Activated CD4-positive, alpha-beta T cell treated with anti-CD3 and anti-CD28 coated beads, Interleukin-2, amount 10 ng/mL, durations not matched to agents 7 days and 5 days (primary cell): ENCODE data around the gene CENPL. TPM values are rescaled to one million over a fixed set of nuclear protein-coding genes. Genes with fewer than 3 reads are reported as not detected.
"Not testable (repeated sequence)": the region's sequence is repeated elsewhere in the genome, so short reads cannot be mapped to it uniquely, and the experiment has no call there.

ENCODE experiments used
- CTCF ChIA-PET: fragments of 350-600 bp; sonication (Branson Sonifier 250); formaldehyde crosslinking; loops from one replicate; lab custom pipeline; 2021; ENCODE audit warnings: antibody characterized with exemption; lab: Charles Lee
- POLR2A ChIA-PET: fragments of 350-600 bp; sonication (Branson Sonifier 250); formaldehyde crosslinking; loops from one replicate; lab custom pipeline; 2021; ENCODE audit warnings: antibody characterized with exemption; lab: Charles Lee
- DNase-seq: peaks from one replicate; pipeline ENCODE4 v3.0.0-alpha.2; 2020
- H3K27ac Mint-ChIP-seq: one replicate; pipeline ENCODE4 v1.8.0; 2021; ENCODE audit warnings: mild to moderate bottlenecking, moderate library complexity, mixed read lengths
- H3K27me3 Mint-ChIP-seq: one replicate; pipeline ENCODE4 v1.8.0; 2021; ENCODE audit warnings: mixed read lengths
- H3K36me3 Mint-ChIP-seq: one replicate; pipeline ENCODE4 v1.8.0; 2021; ENCODE audit warnings: low read depth, mixed read lengths
- H3K4me1 Mint-ChIP-seq: one replicate; pipeline ENCODE4 v1.8.0; 2021; ENCODE audit warnings: mixed read lengths
- H3K4me3 Mint-ChIP-seq: one replicate; pipeline ENCODE4 v1.8.0; 2021; ENCODE audit warnings: mild to moderate bottlenecking, moderate library complexity, mixed read lengths
- H3K9me3 Mint-ChIP-seq: one replicate; pipeline ENCODE4 v1.8.0; 2021; ENCODE audit warnings: mixed read lengths
- total RNA-seq, 2 experiments: library from RNA; stranded (reverse); gene quantifications; one replicate each; pipeline ENCODE4 v1.2.3, GENCODE V29; 2021

The CENPL gene
- total RNA-seq, 2 experiments from 2014 or later, result 35.5 to 39.7 TPM

DNA sequence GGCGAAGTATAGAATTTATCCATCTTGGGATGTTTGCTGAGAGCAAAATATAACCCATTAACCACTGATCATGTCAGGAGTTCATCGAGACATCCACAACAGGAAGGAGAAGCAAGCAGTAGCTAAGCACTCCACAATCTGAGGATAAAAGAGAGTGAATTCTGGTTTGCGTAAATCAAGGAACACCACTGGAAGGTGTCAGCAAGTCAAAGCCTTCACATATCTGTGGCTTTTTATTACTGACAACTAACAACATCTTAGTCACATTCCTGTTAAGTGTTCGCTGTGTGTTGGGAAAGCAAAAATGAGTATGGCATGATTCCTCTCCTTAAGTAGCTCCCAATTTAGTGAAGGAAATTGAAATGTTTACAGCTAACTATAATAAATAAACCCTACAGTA is 44.7 kb downstream of the CENPL start:
- ChIA-PET POLR2A (no interaction called here), CTCF (interaction anchor here (1.2 kb wide), 1 partner anchor 12 kb away, joined by 3 read pairs; no protein-coding TSS in a partner anchor)
- DNase-seq, result no peak
- Mint-ChIP-seq H3K27me3 (no peaks in the 10 kb centered on the region), H3K9me3 (no peaks in the 10 kb centered on the region), H3K4me1 (peaks cover 2% of the 10 kb centered on the region), H3K27ac (peak overlapping the region; percentile 51), H3K36me3 (peaks cover 57% of the 10 kb centered on the region), H3K4me3 (no peak overlapping the region)

DNA sequence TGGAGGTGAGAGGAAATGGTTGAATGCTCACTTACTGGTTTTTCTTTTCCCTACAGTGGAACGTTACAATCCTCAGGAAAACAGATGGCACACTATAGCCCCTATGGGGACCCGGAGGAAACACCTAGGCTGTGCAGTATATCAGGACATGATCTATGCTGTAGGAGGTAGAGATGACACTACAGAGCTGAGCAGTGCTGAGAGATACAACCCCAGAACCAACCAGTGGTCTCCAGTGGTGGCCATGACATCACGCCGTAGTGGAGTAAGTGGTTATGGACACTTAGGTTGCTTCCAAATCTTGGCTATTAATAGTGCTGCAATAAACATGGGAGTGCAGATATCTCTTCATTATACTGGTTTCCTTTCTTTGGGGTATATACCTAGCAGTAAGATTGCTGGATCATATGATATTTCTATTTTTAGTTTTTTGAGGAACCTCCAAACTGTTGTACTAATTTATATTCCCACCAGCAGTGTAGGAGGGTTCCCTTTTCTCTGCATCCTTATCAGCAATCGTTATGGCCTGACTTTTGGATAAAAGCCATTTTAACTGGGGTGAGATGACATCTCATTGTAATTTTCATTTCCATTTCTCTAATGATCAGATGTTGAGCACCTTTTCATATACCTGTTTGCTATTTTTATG is 49.0 kb downstream of the CENPL start:
- Mint-ChIP-seq H3K4me3 (no peak overlapping the region), H3K4me1 (peaks cover 2% of the 10 kb centered on the region), H3K27ac (no peak overlapping the region), H3K36me3 (peaks cover 36% of the 10 kb centered on the region), H3K9me3 (no peaks in the 10 kb centered on the region), H3K27me3 (no peaks in the 10 kb centered on the region)
- CTCF ChIA-PET, result no interaction called here
- no peak for DNase-seq
- POLR2A ChIA-PET, result no interaction called here

GRCh38 chr1:173771560-173771959 is 53.1 kb downstream of the CENPL start:
- peaks cover 6% of the 10 kb centered on the region for H3K4me1 Mint-ChIP-seq

DNA sequence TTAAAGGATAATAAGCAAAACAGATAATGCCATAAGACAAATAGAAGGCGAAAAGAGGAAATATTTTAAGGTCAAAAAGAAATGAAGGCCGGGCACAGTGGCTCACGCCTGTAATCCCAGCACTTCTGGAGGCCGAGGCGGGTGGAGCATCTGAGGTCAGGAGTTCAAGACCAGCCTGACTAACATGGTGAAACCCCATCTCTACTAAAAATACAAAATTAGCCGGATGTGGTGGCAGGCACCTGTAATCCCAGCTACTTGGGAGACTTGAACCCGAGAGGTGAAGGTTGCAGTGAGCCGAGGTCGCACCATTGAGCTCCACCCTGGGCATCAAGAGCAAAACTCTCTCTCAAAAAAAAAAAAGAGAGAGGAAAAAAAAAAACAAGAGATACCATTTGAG is 54.4 kb downstream of the CENPL start:
- POLR2A ChIA-PET, H3K27me3 Mint-ChIP-seq, H3K4me3 Mint-ChIP-seq, H3K27ac Mint-ChIP-seq, H3K4me1 Mint-ChIP-seq, DNase-seq, H3K9me3 Mint-ChIP-seq: not testable (repeated sequence)
- CTCF ChIA-PET, result interaction anchor here (0.7 kb wide), 1 partner anchor 869 kb away, joined by 5 read pairs; no protein-coding TSS in a partner anchor
- H3K36me3 Mint-ChIP-seq, result peaks cover 24% of the 10 kb centered on the region

More at GRCh38 chr1:173771560-173771959, 53.1 kb downstream of the CENPL start:
- no peak for DNase-seq
- Mint-ChIP-seq H3K27me3 (no peaks in the 10 kb centered on the region), H3K9me3 (no peaks in the 10 kb centered on the region), H3K36me3 (peaks cover 29% of the 10 kb centered on the region), H3K27ac (no peak overlapping the region), H3K4me3 (no peak overlapping the region)
- POLR2A ChIA-PET, result no interaction called here
- CTCF ChIA-PET, result interaction anchor here (1.0 kb wide), 1 partner anchor 27 kb away, joined by 3 read pairs; no protein-coding TSS in a partner anchor

DNA sequence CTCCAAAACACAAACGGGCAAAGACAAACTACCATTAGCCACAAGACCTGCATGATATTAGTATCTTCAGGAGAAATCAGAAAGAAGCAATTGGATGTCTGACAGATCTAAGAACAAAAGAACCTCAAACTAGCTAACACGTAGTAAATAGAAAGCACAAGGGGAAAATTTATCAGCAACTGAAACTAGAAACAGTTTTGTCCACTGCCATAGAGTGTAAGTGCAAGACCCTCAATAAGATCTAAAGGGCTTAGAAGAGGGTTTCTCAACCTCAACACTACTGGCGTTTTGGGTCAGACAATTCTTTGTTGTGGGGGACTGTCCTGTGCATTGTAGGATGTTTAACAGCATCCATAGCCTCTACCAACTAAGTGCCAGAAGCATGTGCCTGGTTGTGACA is 55.9 kb downstream of the CENPL start:
- ChIA-PET POLR2A (no interaction called here), CTCF (no interaction called here)
- no peak overlapping the region for H3K27ac Mint-ChIP-seq
- no peak for DNase-seq
- no peaks in the 10 kb centered on the region for H3K27me3 Mint-ChIP-seq
- H3K36me3 Mint-ChIP-seq, result peaks cover 29% of the 10 kb centered on the region
- H3K9me3 Mint-ChIP-seq, result peaks cover 8% of the 10 kb centered on the region
- no peak overlapping the region for H3K4me3 Mint-ChIP-seq
- peaks cover 6% of the 10 kb centered on the region for H3K4me1 Mint-ChIP-seq

DNA sequence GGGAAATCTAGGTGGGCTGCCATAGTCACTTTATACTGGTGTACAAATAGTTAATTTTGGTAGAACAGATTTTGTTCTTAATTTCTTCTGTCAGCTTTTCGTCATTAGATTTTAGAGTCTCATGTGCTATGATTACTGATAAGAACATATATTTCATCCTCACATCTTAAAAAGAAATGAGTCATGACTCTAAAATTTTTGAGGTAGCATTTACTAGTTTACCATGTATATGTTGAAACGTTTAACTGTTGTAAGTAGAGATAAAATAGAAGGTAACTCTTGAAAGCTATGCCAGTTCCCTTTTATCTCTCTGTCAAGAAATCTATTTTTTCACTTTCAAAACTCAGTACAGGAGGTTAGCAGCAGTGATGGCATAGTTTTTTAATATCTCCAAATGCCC is 56.5 kb downstream of the CENPL start:
- no peak for DNase-seq
- no peak overlapping the region for H3K27ac Mint-ChIP-seq
- no peak overlapping the region for H3K4me3 Mint-ChIP-seq
- peaks cover 34% of the 10 kb centered on the region for H3K36me3 Mint-ChIP-seq
- H3K27me3 Mint-ChIP-seq, result no peaks in the 10 kb centered on the region
- ChIA-PET CTCF (no interaction called here), POLR2A (no interaction called here)
- peaks cover 11% of the 10 kb centered on the region for H3K9me3 Mint-ChIP-seq
- peaks cover 6% of the 10 kb centered on the region for H3K4me1 Mint-ChIP-seq

GRCh38 chr1:173764331-173764730 is 60.4 kb downstream of the CENPL start:
- H3K27ac Mint-ChIP-seq, CTCF ChIA-PET, H3K27me3 Mint-ChIP-seq, POLR2A ChIA-PET, H3K4me3 Mint-ChIP-seq, DNase-seq: not testable (repeated sequence)
- peaks cover 66% of the 10 kb centered on the region for H3K36me3 Mint-ChIP-seq
- H3K9me3 Mint-ChIP-seq, result peaks cover 33% of the 10 kb centered on the region
- H3K4me1 Mint-ChIP-seq, result peaks cover 20% of the 10 kb centered on the region

GRCh38 chr1:173758980-173759379 is 65.7 kb downstream of the CENPL start:
- no peak overlapping the region for H3K27ac Mint-ChIP-seq
- H3K4me1 Mint-ChIP-seq, result peaks cover 17% of the 10 kb centered on the region
- peaks cover 82% of the 10 kb centered on the region for H3K36me3 Mint-ChIP-seq
- ChIA-PET CTCF (interaction anchor here (1.0 kb wide), 1 partner anchor 10 kb away, joined by 3 read pairs; no protein-coding TSS in a partner anchor), POLR2A (no interaction called here)
- no peaks in the 10 kb centered on the region for H3K27me3 Mint-ChIP-seq
- H3K4me3 Mint-ChIP-seq, result no peak overlapping the region
- DNase-seq, result no peak
- H3K9me3 Mint-ChIP-seq, result peaks cover 31% of the 10 kb centered on the region

- H3K4me1 Mint-ChIP-seq, result peaks cover 17% of the 10 kb centered on the region
- no peaks in the 10 kb centered on the region for H3K27me3 Mint-ChIP-seq
- ChIA-PET POLR2A (no interaction called here), CTCF (interaction anchor here (1.0 kb wide), 1 partner anchor 9 kb away, joined by 3 read pairs; no protein-coding TSS in a partner anchor)
- H3K36me3 Mint-ChIP-seq, result peaks cover 82% of the 10 kb centered on the region
- no peak overlapping the region for H3K4me3 Mint-ChIP-seq
- DNase-seq, result no peak
- H3K9me3 Mint-ChIP-seq, result peaks cover 26% of the 10 kb centered on the region
- no peak overlapping the region for H3K27ac Mint-ChIP-seq
Observed at GRCh38 chr1:173758110-173758509, 66.6 kb downstream of the CENPL start.

DNA sequence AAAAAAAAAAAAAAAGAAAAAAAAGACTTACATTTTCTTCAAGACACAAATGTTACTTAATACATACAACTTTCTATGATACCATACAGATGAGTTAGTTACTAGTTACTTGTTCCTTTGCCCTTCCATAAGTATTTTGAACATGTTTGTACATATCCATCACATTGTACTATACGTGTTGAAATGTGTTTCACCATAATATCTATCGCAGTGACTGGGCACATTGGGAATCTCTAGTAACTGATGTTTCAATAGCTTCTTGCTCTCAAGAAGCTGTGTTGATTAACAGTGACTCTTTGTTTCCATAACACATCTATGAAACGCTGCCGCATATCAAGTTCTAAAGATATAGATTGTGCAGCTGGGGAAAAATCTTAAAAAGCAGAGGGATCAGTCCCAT is 67.0 kb downstream of the CENPL start:
- no peak for DNase-seq
- H3K36me3 Mint-ChIP-seq, result peaks cover 82% of the 10 kb centered on the region
- peaks cover 23% of the 10 kb centered on the region for H3K9me3 Mint-ChIP-seq
- no peak overlapping the region for H3K4me3 Mint-ChIP-seq
- H3K27ac Mint-ChIP-seq, result no peak overlapping the region
- no peaks in the 10 kb centered on the region for H3K27me3 Mint-ChIP-seq
- ChIA-PET CTCF (no interaction called here), POLR2A (no interaction called here)
- H3K4me1 Mint-ChIP-seq, result peaks cover 17% of the 10 kb centered on the region

DNA sequence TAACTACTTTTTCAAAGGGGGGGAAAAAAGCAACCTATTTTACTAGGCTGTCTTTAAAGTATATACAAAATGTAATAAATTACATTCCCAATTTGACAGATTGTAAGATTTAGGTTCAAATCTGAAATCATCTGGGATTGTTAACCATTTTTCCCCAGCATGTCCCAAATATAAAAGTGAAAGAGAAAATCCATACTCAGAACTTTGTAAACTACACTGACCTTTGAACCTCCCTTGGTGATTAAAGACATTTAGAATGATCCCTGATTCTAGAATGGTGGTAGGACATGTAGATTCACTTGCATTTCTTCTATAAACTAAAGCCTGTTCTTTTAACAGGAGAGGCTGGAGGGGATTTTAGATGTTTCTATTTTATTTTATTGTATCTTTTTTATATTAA is 70.9 kb downstream of the CENPL start:
- Mint-ChIP-seq H3K27ac (no peak overlapping the region), H3K4me3 (no peak overlapping the region), H3K27me3 (no peaks in the 10 kb centered on the region), H3K36me3 (peaks cover 53% of the 10 kb centered on the region), H3K4me1 (no peaks in the 10 kb centered on the region), H3K9me3 (peaks cover 4% of the 10 kb centered on the region)
- ChIA-PET CTCF (no interaction called here), POLR2A (no interaction called here)
- no peak for DNase-seq
